GM19468 (cell line): Measurements from ENCODE around the gene PPP2R5D.
"Not testable (repeated sequence)": the region's sequence is repeated elsewhere in the genome, so short reads cannot be mapped to it uniquely, and the experiment has no call there.

Experiments
- ATAC-seq: cut with Tn5 transposase; IDR thresholded peaks from one replicate; pipeline ENCODE4 v1.9.1; 2021; ENCODE audit warnings: mild to moderate bottlenecking, moderate library complexity, moderate number of reproducible peaks; ENCODE audit not compliant: unreplicated experiment; ENCODE audit errors: extremely low read depth

The PPP2R5D gene

DNA sequence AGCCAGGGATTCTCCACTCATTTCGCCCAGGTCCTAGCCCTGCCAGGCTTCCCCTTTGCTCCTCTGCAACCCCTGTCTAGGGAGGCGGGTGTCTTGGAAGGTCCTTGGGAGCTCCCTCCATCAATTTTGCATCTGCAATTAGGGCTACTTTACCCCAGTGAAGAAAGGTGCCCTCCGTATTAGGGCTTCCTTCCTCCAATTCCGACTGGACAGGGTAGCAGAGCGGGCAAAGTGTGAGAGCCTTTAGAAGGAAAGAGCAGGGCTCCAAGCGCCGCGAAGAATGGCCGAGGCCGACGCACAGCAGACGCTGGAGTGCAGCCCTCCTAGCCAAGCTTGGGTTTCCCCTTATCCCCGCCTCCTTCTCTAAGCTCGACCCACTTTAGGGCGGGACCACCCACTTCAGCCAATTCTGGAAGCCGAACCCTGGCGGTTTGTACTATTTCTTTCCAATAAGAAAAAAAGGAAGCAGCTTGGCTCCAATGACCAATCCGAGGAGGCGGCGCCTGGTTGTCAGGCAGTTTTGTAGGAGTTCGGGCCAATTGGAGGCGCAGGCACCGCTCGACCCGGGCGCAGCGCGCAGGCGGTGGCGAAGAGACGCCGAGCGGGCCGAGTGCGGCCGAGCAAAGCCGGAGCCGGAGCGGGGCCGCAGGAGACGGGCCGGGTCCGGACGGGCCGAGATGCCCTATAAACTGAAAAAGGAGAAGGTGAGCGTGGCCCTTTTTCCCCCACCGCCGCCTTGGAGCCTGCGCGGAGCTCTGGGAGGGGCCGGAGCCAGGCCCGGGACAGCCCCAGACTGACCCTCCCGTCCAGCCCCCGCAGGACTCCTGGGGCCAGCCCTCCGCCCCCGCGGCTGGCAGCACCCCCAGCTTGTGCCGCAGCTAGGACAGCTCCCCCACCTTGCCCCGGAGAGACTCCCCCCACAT, at the start of gene PPP2R5D:
Gene PPP2R5D, plus strand, starts transcription at position 570 of the 923 bp plus-strand sequence. Its CDS starts 108 bp downstream, at position 678.
- peak; percentile 82 for ATAC-seq

DNA sequence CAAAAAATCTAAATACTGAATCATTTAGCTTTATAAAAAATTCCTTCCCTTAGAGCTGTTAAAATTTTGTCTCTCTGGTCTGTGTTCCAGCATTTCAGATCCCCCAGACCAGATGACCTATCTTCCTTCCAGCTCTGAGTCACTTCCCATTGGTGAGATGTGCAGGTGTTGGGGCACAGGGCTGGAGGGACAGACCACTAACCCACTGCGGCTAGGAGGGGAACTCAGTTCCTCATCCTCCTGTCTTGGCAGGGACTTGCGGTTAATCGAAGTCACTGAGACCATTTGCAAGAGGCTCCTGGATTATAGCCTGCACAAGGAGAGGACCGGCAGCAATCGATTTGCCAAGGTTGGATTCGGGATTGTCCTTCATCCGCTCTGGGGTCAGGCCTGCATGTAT, 49.0 kb upstream of the PPP2R5D start:
- ATAC-seq, result no peak

DNA sequence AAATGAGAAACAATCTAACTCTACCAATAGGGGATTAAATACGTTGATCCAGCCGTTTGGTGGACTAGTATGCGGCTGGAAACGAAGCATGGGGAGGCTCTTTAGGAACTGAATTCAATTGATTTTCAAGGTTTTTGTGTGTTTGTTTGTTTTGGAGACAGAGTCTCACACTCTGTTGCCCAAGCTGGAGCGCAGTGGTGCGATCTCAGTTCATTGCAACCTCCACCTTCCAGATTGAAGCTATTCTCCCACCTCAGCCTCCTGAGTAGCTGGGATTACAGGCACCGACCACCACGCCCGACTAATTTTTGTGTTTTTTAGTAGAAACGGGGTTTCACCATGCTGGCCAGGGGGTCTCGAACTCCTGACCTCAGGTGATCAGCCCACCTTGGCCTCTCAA, 48.0 kb upstream of the PPP2R5D start:
- ATAC-seq, result no peak

DNA sequence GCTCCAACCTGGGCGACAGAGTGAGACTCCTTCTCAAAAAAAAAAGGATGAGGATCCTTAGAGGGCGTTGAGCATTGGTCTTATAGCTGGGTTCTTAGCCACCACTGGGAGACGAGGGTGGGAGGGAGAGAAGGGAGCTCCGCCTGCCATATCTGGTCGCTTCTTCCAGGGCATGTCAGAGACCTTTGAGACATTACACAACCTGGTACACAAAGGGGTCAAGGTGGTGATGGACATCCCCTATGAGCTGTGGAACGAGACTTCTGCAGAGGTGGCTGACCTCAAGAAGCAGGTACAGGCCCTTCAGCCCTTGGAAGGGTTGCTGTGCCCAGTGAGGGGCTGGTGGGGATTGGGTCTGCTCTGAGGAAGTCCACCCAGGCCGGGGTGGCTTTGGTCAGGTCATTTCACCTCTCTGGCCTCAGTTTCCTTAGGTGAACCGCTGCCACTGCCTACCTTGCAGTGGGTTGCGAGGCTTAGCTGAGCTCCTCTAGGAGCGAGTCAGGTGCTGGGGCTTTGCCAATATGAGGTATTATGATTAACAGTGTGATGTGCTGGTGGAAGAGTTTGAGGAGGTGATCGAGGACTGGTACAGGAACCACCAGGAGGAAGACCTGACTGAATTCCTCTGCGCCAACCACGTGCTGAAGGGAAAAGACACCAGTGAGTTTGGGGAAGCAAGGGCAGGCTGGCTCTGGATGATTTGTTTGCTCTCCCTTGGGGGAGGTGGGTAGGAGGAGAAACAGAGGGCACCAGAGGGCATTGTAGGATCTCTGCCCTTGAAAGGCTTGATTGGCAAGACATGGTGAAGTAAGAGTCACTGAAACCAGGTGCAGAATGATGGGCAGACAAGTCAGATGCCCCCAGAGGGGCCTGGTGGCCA, 46.6 kb upstream of the PPP2R5D start:
- no peak for ATAC-seq

DNA sequence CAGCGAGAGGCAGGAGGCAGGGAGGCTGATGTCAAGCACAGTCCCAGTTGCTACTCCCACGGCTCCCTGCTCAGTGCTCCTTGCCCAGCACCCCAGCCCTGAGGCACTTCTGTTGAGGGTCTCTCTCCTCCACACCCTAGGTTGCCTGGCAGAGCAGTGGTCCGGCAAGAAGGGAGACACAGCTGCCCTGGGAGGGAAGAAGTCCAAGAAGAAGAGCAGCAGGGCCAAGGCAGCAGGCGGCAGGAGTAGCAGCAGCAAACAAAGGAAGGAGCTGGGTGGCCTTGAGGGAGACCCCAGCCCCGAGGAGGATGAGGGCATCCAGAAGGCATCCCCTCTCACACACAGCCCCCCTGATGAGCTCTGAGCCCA, 46.0 kb upstream of the PPP2R5D start:
- no peak for ATAC-seq

DNA sequence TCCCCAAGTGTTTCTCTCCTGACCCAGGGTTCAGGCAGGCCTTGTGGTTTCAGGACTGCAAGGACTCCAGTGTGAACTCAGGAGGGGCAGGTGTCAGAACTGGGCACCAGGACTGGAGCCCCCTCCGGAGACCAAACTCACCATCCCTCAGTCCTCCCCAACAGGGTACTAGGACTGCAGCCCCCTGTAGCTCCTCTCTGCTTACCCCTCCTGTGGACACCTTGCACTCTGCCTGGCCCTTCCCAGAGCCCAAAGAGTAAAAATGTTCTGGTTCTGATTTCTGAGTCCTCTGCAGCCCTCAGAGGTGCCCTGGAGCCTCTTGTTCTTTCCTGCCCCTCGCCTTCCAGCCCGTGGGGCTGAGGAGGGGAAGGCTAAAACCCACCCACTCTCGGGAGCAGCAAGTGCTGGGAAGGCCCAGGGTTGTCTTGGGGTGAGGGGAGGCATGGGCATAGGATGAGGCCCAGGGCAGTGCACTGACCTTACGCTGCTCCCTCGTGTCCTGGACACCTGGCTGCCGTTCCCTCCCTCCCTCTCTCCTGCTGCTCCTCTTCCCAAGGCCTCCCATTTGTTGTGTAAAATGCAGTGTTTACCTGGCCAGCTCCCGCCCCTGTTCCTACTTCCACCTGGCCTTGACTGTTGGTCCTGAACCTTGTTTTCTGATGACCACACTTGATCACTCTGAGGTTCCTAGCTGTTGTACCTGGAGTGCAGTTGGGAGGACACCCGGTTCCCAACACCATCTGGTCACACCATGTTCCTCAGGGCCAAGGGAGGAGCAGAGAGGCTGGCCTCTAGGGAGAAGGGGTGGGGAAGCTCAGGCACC, 45.2 kb upstream of the PPP2R5D start:
- no peak for ATAC-seq

DNA sequence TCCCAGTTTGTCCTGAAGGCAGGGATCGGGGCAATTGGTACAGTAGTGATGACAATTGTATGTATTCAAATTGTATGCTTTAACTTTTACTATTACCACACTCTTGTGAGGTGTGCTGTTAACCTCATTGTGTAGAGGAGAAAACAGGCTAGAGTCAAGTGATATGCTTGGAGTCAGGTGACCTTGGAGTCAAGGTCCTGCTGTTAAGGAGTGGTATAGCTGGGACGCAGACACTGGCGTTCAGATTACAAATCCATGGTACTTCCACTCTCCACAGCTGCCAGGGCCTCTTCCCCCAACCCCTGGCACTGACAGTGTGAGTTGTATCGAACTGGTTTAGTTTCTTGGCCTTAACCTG, 44.6 kb upstream of the PPP2R5D start:
- no peak for ATAC-seq

DNA sequence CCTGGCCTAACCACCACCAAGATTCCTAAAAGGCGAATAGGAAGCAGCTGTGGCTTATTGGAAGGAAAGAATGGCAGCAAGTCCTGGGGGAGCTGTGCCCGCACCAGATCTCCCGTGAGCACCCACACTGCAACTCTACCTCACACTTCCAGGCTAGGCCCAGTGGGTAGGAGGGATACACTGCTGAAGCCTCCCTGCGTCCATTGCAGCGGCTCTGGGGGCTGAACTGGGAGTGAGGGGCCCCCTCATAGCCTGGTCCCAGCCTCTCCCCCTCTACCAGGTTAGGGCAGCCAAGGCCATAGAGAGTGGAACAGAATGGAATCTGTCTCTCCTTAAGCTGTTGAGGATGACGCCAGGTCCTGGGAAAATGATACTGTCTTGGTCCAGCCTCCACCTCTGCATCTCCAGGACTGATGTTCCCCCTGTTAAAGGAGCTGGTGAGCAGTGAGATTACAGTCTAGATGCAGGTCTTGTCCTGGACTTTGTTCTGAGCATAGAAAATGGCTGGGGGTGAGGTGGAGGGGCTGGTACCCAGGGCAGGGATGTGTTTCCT, 43.8 kb upstream of the PPP2R5D start:
- no peak for ATAC-seq

DNA sequence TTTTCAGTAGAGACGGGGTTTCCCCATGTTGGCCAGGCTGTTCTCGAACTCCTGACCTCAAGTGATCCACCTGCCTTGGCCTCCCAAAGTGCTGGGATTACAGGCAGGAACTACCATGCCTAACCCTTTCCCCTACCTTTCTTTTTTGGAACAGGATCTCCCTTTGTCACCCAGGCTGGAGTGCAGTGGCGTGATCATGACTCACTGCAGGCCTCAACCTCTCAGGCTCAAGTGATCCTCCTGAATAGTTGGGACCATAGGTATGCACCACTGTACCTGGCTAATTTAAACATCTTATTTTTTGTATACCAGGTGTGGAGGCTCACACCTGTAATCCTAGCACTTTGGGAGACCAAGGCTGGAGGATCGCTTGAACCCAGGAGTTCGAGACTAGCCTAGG, 43.0 kb upstream of the PPP2R5D start:
- not testable (repeated sequence) for ATAC-seq

DNA sequence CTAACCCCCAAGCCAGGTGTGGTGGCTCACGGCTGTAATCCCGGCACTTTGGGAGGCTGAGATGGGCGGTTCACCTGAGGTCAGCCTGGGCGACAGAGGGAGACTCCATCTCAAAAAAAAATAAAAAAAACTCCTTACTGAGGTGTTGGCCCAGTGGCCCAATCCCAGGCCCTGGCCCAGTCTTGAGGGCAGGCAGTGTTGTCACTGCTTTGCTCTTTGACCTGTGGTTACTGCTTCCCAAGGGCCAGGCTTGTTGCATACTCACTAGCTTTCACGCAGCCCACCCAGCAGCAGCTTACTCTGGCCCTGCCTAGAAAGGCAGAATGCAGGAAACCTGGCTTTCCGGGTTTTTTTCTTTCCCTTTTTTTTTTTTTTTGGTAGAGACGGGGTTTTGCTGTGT, 41.9 kb upstream of the PPP2R5D start:
- ATAC-seq, result no peak

DNA sequence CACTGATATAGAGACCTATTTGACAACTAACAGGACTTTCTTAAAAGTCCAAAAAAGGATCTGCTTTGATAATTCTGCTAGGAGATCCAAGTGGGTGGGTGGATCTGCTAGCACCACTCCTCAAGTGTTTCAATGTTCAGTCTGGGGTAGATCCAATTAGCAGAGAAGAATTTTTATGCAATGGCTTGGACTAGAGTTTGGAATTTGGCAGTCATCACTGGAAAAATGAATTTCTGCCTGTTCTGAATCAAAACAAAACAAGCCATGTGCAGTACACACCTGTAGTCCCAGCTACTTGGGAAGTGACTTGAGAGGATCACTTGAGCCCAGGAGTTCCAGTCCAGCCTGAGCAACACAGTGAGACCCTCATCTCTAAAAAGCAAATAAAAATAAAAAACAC, 36.4 kb upstream of the PPP2R5D start:
- ATAC-seq, result no peak

DNA sequence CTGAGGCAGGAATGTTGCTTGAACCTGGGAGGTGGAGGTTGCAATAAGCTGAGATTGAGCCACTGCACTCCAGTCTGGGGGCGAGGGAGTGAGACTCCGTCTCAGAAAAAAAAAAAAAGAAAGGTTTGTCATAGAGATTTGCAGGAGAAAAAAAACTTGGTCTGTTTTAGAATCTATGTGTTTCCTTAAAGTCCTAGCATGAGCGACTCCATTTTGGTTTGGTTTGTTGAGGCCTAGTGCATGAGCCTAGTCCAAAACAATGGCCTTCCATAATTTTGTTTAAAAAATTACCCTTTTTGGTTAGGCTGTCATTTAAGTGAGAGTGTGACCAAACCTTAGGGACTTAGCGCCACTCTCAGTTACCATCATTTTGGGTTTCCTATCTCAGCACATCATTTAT, 32.0 kb upstream of the PPP2R5D start:
- no peak for ATAC-seq

DNA sequence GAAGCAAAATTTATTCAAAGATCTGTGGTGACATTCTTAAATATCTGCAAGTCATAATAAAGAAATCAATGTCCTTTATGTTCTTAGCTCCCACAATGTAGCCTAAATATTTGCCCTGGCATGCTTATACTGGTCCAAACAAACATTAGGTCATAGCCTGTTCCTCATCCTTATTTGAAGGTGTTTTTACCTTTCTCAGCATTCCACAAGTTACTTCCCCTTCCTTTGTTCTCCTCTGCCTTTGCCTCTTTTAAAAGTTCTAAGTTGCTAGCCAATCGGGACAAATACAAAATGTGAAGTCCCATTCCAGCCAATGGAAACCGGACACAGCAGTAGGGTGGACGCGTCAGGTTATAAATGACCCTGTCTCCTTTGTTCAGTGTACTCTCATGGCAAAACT, 30.0 kb upstream of the PPP2R5D start:
- ATAC-seq, result not testable (repeated sequence)

DNA sequence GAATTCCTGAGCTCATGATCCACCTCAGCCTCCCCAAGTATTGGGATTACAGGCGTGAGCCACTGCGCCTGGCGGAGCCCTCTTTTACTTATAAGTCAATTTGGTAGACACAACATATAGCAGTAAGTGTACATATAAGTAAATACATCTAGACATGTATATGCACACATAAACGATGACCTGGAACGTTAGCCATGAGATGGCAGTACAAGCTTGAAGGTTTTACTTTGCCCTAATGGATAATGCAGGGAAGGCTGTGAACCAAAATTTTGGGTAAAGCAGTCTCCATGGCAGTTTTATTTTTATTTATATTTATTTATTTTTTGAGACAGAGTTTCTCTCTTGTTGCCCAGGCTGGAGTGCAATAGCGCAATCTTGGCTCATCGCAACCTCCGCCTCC, 26.2 kb upstream of the PPP2R5D start:
- no peak for ATAC-seq

DNA sequence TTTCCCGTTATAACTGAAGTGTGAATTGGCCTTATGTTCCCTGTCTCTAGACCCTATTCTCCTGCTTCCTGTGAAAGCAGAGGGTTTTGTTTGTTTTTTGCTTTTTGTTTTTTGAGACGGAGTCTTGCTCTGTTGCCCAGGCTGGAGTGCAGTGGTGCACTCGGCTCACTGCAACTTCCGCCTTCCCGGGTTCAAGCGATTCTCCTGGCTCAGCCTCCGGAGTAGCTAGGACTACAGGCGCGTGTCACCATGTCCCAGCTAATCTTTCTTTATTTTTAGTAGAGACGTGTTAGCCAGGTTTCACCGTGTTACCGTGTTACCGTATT, 24.5 kb upstream of the PPP2R5D start:
- ATAC-seq, result no peak

DNA sequence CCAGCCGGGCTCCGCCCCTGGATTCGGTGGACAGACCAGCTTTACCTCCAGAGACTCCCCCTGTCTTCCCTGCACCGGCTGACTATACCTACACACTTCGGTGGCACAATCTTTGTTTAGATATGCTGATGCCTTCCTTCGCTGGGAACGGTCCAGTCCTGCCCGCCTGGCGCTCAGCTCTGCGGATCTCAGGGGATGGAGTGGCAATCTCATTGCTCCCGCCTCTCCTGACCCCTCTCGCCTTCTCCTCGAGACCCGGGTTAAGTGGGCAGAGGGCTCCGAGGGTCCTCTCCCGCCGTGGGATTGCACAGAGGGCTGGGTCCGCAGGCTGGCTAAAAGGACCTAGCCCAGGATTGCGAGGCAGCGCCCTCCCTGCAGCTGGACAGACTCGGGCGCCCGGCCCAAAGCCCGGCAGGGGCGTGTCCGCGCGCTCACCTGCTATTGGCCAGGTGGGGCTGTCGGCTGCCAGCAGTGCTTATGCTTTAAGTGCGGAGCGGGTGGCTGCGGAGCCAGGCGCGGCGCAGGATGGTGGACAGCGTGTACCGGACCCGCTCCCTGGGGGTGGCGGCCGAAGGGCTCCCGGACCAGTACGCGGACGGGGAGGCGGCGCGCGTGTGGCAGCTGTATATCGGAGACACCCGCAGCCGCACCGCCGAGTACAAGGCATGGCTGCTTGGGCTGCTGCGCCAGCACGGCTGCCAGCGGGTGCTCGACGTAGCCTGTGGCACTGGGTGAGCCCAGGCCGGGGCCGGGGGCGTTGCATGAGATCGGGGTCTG, 23.9 kb upstream of the PPP2R5D start, which contains the start of gene GNMT:
Gene GNMT, plus strand, starts transcription at position 512 of the 777 bp plus-strand sequence. Its CDS starts 14 bp downstream, at position 526.
- no peak for ATAC-seq

DNA sequence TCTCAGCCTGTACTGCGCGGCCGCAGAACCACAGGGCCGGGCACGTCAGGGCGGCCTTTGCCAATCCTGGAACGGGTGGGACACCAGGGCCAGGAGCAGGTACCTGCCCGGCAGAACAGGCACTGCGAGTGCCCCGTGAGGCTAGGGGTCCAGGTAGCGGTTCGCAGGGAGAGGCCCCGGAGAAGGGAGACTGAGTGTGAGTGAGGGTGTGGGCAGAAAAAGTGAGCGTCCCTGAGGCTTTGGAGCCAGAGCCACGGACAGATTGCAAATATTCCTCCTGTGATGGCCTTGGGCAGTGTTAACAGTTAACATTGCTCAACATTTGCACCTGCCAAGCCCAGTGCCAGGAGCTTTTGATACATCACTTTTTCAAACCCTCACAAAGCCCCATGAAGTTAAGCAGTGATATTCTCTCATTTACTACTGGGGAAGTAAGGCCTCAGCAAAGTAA, 23.3 kb upstream of the PPP2R5D start:
- no peak for ATAC-seq

DNA sequence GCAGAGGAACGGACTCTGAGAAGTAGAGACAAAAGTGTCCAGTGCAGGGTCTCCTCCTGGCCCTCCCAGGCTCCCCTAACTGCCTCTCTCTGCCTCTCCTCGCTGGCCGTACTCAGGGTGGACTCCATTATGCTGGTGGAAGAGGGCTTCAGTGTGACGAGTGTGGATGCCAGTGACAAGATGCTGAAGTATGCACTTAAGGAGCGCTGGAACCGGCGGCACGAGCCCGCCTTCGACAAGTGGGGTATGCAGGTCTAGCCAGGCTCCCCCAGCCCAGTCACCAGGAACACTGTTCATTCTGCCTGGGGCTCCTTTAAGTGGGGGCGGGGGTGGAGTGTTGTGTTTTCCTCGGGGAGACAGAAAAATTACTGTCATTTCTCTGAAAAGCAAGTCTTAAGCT, 22.3 kb upstream of the PPP2R5D start:
- no peak for ATAC-seq

DNA sequence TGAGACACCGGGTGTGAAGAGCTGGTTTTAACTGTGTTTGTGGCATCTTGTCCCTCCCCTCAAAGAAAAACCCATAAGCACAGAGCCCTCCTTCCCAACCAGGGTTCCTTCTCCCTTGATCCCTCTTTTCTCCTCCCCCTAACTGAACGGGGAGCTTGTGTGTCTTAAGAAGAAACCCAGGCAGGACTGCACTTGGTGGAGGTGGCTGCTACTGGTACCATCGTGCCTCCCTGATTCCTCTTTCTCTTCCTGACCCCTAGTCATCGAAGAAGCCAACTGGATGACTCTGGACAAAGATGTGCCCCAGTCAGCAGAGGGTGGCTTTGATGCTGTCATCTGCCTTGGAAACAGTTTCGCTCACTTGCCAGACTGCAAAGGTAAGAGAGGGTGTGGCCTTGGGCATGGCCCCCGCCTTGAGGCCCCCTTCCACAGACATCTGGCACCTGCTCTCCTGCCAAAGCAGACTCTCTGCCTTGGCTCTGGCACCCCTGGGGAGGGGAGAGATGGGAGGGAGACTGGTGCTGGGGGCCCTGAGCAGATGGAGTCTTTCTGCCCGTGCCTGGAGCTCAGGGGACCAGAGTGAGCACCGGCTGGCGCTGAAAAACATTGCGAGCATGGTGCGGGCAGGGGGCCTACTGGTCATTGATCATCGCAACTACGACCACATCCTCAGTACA, 21.7 kb upstream of the PPP2R5D start:
- ATAC-seq, result no peak
